LNCAP (cell line): ENCODE results near the gene TICAM2.

Experiments
- CTCF ChIP-seq: fragments of 450-650 bp; IDR thresholded peaks from 2 replicates; pipeline ENCODE4 v1.5.1; 2017; ENCODE audit warnings: mild to moderate bottlenecking

TICAM2 gene

GRCh38 chr5:115601701-115602590, at the start of gene TICAM2:
TSS of gene TICAM2 (minus strand) at chr5:115602479. CDS start at chr5:115581256, 21,223 bp downstream.
- TF ChIP-seq CTCF: no peak

GRCh38 chr5:115649541-115649940, 47.3 kb upstream of the TICAM2 start:
- TF ChIP-seq CTCF: no peak

- TF ChIP-seq CTCF: no peak
Measured at GRCh38 chr5:115648056-115648455, 45.8 kb upstream of the TICAM2 start.

GRCh38 chr5:115644046-115644445, 41.8 kb upstream of the TICAM2 start:
- TF ChIP-seq CTCF: no peak

GRCh38 chr5:115641948-115642347, 39.7 kb upstream of the TICAM2 start:
- TF ChIP-seq CTCF: no peak

- TF ChIP-seq CTCF: no peak
Measured at GRCh38 chr5:115640274-115640673, 38.0 kb upstream of the TICAM2 start.

GRCh38 chr5:115639377-115639776, 37.1 kb upstream of the TICAM2 start:
- TF ChIP-seq CTCF: no peak
